Peyer's patch (tissue), 4 donors: ENCODE results near the gene MTLN. TPM values are rescaled to one million over a fixed set of nuclear protein-coding genes. Genes with fewer than 3 reads are reported as not detected.

ENCODE experiments used
- DNase-seq, 3 donors: peaks; one replicate each; pipeline ENCODE4 v3.0.0-alpha.2; 2017 to 2019
- H3K27ac ChIP-seq, 4 donors: fragments of 200-600 bp; sonication (generic); one replicate each; pipeline ENCODE4 v1.5.1; 2016 to 2019
- H3K27me3 ChIP-seq, 2 donors: fragments of 200-600 bp; sonication (generic); one replicate each; pipeline ENCODE4 v1.5.1; 2019
- H3K36me3 ChIP-seq, 3 donors: fragments of 200-600 bp; sonication (generic); one replicate each; pipeline ENCODE4 v1.5.1; 2016 to 2019
- H3K4me1 ChIP-seq, 4 donors: fragments of 200-600 bp; sonication (generic); one replicate each; pipeline ENCODE4 v1.5.1; 2016 to 2019
- H3K4me3 ChIP-seq, 4 donors: fragments of 200-600 bp; sonication (generic); 1 replicate in 3 of 4; 2 replicates in 1 of 4; pipeline ENCODE4 v1.5.1; 2016 to 2019; ENCODE audit warnings: mild to moderate bottlenecking in 1 of 4
- H3K9me3 ChIP-seq, 4 donors: fragments of 200-600 bp; sonication (generic); one replicate each; pipeline ENCODE4 v1.5.1; 2016 to 2019; ENCODE audit warnings: mild to moderate bottlenecking in 1 of 4
- POLR2A ChIP-seq, 2 donors: fragments of 450-650 bp; IDR thresholded peaks; one replicate each; pipeline ENCODE4 v1.5.1; 2017; ENCODE audit warnings: antibody characterized with exemption in 2 of 2, mild to moderate bottlenecking in 2 of 2, moderate library complexity in 2 of 2
- total RNA-seq, 4 donors: library from RNA; depleted of rRNA; stranded (reverse); fragments of >200 nt; gene quantifications; one replicate each; pipeline ENCODE4 v1.1.0, GENCODE V29; 2016
- TF ChIP-seq, protein P1 (sequence below), 6 experiments: fragments of 450-650 bp in 4 of 6; fragments of 200-600 bp in 2 of 6; sonication (generic) in 1 of 6; IDR thresholded peaks; one replicate each; pipeline ENCODE4 v1.5.1; 2017 to 2019; ENCODE audit warnings: antibody characterized with exemption in 6 of 6, mild to moderate bottlenecking in 3 of 6, moderate library complexity in 1 of 6

MTLN gene
- total RNA-seq, 4 donors from 2014 or later: 33.0 to 153 (median 110) TPM

GRCh38 chr2:110167326-110168000, 44.9 kb downstream of the MTLN start:
- TF ChIP-seq POLR2A (IDR thresholded peaks at IDR 0.05): no peak
- TF ChIP-seq, protein P1, sequence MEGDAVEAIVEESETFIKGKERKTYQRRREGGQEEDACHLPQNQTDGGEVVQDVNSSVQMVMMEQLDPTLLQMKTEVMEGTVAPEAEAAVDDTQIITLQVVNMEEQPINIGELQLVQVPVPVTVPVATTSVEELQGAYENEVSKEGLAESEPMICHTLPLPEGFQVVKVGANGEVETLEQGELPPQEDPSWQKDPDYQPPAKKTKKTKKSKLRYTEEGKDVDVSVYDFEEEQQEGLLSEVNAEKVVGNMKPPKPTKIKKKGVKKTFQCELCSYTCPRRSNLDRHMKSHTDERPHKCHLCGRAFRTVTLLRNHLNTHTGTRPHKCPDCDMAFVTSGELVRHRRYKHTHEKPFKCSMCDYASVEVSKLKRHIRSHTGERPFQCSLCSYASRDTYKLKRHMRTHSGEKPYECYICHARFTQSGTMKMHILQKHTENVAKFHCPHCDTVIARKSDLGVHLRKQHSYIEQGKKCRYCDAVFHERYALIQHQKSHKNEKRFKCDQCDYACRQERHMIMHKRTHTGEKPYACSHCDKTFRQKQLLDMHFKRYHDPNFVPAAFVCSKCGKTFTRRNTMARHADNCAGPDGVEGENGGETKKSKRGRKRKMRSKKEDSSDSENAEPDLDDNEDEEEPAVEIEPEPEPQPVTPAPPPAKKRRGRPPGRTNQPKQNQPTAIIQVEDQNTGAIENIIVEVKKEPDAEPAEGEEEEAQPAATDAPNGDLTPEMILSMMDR (IDR thresholded peaks at IDR 0.05): no peak
- H3K9me3 ChIP-seq: no peaks in the 10 kb centered on the region
- no peaks in the 10 kb centered on the region for H3K36me3 ChIP-seq
- no peak overlapping the region for H3K27ac ChIP-seq
- no peak for DNase-seq
- H3K4me1 ChIP-seq: no peaks in the 10 kb centered on the region
- no peak overlapping the region for H3K4me3 ChIP-seq
- H3K27me3 ChIP-seq: no peaks in the 10 kb centered on the region

DNA sequence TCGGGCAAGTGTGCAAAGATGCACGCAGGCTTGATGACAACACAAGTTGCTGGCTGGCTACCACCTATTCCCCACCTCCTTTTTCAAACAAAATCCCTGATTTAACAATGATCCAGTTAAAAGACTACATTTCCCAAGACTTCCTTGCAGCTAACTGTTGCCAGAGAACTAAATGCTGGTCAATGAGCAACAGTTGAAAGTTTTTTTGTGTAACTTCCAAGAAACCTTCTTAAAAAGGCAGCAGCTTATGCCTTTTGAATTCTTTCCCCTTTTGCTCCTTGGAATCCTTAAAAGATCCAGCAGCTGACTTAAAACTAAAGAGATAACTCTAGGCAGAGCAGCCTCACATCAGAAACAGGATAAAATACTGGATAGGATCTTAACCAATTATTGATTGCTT, 46.1 kb downstream of the MTLN start:
- TF ChIP-seq, protein P1 (IDR thresholded peaks at IDR 0.05): no peak
- TF ChIP-seq POLR2A (IDR thresholded peaks at IDR 0.05): no peak
- DNase-seq: no peak
- H3K36me3 ChIP-seq: no peaks in the 10 kb centered on the region
- H3K4me3 ChIP-seq: no peak overlapping the region
- no peak overlapping the region for H3K27ac ChIP-seq
- H3K9me3 ChIP-seq: no peaks in the 10 kb centered on the region
- H3K27me3 ChIP-seq: no peaks in the 10 kb centered on the region
- no peaks in the 10 kb centered on the region for H3K4me1 ChIP-seq

Other genes with a start within 250 kb of the MTLN start
- gene MALL, start 96.7 kb downstream of the MTLN start, total RNA-seq: 100 to 1,000 TPM in 3 of 4 donors, 10 to 100 TPM in 1; 40.4 to 814 (median 603) TPM
- 10 to 100 TPM in 1 of 4 donors, under 1 TPM in 1, not detected in 2; 0.94 to 20.6 TPM for gene NPHP1, start 7.5 kb downstream of the MTLN start, total RNA-seq